Erythroblast (primary cell): ENCODE data around the gene MAP1S.

Source experiments
- GATA1 ChIP-seq: IDR thresholded peaks from 2 replicates; pipeline ENCODE4 v1.6.1; 2011; ENCODE audit warnings: low read depth, mild to moderate bottlenecking, control low read depth, low read length, moderate library complexity
- POLR2A ChIP-seq: IDR thresholded peaks from 2 replicates; pipeline ENCODE4 v1.6.1; 2011; ENCODE audit warnings: mild to moderate bottlenecking, low read length

DNA sequence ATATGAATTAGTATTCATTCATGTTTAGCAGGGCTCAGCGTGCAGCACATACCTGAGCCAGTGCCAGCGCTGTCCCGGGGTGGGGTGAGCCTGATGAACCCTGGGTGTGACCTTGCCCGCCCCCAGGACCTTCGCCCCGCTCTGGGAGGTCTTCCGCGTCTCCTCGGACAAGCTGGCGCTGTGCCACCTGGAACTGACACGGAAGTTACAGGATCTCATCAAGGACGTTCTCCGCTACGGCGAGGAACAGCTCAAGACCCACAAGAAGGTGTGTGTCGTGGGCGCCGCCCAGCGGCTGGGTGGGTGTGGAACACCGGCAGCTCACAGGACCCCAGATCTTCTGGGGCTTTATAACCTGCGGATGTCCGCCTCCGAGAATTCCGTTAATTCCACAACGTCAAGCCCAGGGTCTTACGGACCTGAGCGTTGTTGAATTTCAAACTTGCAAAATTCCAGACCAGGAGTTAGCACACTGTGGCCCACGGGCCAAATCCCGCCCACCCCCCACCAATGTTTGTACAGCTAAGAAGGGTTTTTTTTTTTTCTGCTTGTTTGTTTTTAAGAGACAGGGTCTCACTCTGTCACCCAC, 47.4 kb downstream of the MAP1S start:
- TF ChIP-seq POLR2A (no peak), GATA1 (no peak)
